Neuron (in vitro differentiated cells): ENCODE measurements around the gene PCGF5.
"Not testable (repeated sequence)": the region's sequence is repeated elsewhere in the genome, so short reads cannot be mapped to it uniquely, and the experiment has no call there.

ENCODE experiments used
- H2AFZ ChIP-seq: one replicate; pipeline ENCODE4 v1.6.1; 2013; ENCODE audit warnings: low read depth, mild to moderate bottlenecking, inconsistent platforms, low read length, moderate library complexity
- H3K27me3 ChIP-seq: one replicate; pipeline ENCODE4 v1.6.1; 2013; ENCODE audit warnings: low read length; ENCODE audit not compliant: insufficient read depth
- H3K36me3 ChIP-seq: one replicate; pipeline ENCODE4 v1.6.1; 2013; ENCODE audit warnings: low read length; ENCODE audit not compliant: insufficient read depth
- H3K4me1 ChIP-seq: one replicate; pipeline ENCODE4 v1.6.1; 2013; ENCODE audit warnings: low read length; ENCODE audit not compliant: insufficient read depth
- H3K4me3 ChIP-seq: 2 replicates; pipeline ENCODE4 v1.5.1; 2013; ENCODE audit warnings: mild to moderate bottlenecking, low read length, moderate library complexity
- H3K9me3 ChIP-seq: one replicate; pipeline ENCODE4 v1.6.1; 2013; ENCODE audit warnings: low read length

Gene PCGF5

DNA sequence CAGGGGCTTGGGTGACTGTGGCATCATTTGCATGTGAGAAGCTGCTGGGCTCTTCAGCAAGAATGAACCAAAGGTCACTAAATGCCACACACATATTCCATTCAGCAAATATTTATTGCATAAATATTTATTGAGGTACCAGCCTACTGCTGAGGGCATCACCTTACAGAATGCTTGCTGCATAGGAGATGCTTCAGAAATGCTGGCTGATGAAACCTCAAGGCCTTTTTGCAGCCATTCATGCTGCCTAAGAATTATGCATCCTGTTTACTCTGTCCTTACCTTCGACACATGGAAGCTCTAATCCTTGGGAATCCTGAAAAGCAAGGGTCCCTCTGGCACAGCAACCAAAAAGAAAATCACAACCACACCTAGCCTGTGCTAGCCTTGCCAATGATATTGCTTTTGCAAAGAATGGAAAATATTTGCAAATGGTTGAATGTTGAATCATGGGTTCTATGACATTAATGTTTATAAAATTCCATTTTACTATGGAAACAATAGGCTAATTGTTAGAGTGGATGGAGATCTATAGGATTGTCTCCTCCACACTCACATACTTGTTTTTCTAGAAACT, 79.6 kb downstream of the PCGF5 start:
- no peak overlapping the region for H3K4me3 ChIP-seq
- H3K36me3 ChIP-seq: no peaks in the 10 kb centered on the region
- no peak overlapping the region for H2AFZ ChIP-seq
- H3K9me3 ChIP-seq: peaks cover 1% of the 10 kb centered on the region
- no peaks in the 10 kb centered on the region for H3K27me3 ChIP-seq
- H3K4me1 ChIP-seq: peaks cover 4% of the 10 kb centered on the region

DNA sequence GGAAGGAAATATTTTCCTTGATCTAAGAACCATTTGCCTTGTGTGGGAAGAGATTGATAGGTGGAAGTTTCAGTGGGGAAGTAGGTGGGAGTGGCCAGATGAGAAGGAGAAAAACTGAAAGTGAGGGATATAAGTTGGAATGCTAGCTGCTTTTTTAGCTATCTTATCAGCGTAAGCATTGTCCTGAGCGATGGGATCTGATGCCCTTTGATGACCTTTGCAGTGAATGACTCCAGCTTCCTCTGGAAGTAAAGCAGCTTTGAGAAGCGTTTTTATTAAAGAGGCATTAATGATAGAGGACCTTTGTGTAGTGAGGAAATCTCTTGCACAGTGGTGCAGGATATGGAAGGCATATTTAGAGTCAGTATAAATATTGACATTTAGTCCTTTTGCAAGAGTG, 82.5 kb downstream of the PCGF5 start:
- H3K9me3 ChIP-seq, H3K4me3 ChIP-seq, H3K27me3 ChIP-seq, H3K36me3 ChIP-seq, H2AFZ ChIP-seq, H3K4me1 ChIP-seq: not testable (repeated sequence)

DNA sequence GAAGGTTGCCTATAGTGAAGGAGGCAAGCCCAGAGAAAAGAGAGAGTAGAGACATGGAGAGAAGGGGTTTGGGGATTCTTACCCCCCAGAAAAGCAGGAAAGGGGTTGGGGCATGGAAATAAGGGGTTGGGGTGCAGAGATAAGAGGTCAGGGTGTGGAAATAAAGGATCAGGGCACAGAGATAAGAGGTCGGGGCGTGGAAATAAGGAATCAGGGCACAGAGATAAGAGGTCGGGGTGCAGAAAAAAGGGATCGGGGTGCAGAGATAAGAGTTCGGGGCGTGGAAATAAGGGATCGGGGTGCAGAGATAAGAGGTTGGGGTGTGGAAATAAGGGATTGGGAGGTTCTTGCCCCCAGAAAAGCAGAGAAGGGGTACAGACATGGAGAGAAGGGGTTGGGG, 85.5 kb downstream of the PCGF5 start:
- H3K4me1 ChIP-seq, H2AFZ ChIP-seq: not testable (repeated sequence)

DNA sequence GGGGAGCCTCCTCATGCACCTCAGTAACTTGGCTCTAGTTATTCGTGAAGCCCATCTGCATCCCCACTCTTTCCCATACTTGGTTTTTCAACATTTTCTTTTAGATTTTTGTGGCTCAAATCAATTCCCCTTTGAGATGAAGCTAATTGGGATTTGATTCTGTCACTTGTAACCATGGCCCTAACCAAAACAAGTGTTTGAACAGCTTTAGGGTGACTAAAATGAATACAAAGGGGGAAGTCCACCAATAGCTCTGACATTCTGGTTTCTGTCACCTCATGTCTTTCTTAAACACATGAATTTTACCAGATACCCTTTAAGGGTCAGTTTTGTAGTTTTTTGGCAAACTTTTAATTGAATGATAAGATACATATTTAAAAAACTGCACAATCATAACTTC, 87.0 kb downstream of the PCGF5 start:
- no peaks in the 10 kb centered on the region for H3K36me3 ChIP-seq
- peaks cover 6% of the 10 kb centered on the region for H3K27me3 ChIP-seq
- H3K9me3 ChIP-seq: no peaks in the 10 kb centered on the region
- H2AFZ ChIP-seq: no peak overlapping the region
- no peak overlapping the region for H3K4me3 ChIP-seq
- H3K4me1 ChIP-seq: no peaks in the 10 kb centered on the region

More for the DNA sequence above, 85.5 kb downstream of the PCGF5 start:
- H3K9me3 ChIP-seq, H3K36me3 ChIP-seq, H3K27me3 ChIP-seq, H3K4me3 ChIP-seq: not testable (repeated sequence)

DNA sequence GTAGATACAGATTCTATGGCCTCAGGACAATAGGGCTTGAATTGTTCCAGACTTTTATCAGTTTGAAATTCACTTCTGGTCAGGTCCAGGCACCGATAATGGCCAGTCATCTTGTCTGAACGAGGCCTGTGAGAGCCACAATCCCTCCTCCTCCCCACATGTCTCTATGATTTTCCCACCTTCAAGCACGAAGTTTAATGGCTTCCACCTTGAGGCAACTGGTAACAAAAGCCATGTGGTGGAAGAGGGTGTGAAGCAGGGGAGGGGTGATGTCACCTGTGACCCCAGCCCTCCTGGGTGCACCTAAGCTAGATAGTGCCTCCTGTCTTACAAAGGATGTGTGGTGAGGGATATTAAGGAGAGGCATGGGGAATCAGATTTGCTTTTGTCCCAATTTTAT, 89.2 kb downstream of the PCGF5 start:
- H2AFZ ChIP-seq: no peak overlapping the region
- no peaks in the 10 kb centered on the region for H3K36me3 ChIP-seq
- H3K9me3 ChIP-seq: no peaks in the 10 kb centered on the region
- no peak overlapping the region for H3K4me3 ChIP-seq
- H3K27me3 ChIP-seq: peaks cover 6% of the 10 kb centered on the region
- H3K4me1 ChIP-seq: peaks cover 10% of the 10 kb centered on the region

DNA sequence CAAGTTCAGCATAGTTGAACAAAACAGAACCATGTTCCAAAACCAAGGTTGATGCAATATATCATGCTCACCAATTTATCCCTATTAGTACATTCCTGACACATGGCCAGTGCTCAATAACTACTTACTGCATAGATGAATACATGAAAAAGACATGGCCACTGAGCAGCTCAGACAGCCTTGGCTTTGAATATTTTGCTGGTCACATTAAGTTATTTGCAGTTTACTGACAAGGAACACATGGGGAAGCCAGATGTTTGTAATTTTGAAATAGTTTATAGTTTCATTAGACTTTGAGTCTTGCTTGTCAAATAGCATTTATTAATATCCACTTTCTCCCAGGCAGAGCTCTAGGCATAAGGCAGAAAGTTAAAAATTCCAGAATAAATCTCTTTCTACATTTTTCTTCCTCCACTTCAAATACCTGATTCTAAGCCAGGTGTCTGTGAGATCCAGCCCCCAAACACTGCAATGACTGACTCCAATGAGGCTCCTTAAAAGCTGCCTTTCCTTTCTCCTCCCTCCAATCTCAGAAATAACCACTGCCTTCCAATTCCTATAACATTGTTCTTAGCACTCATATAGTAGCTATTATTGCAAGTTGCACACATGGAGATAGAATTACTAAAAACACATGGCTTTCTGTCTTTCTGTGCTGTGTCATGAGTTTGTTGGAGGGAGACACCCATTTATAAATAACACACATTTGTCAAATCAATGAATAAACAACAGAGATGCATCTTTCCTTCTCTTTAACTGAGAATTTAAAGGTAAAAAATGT, 91.3 kb downstream of the PCGF5 start:
- Histone ChIP-seq H2AFZ (no peak overlapping the region), H3K4me3 (no peak overlapping the region), H3K27me3 (peaks cover 6% of the 10 kb centered on the region), H3K9me3 (no peaks in the 10 kb centered on the region), H3K36me3 (no peaks in the 10 kb centered on the region), H3K4me1 (peaks cover 10% of the 10 kb centered on the region)

DNA sequence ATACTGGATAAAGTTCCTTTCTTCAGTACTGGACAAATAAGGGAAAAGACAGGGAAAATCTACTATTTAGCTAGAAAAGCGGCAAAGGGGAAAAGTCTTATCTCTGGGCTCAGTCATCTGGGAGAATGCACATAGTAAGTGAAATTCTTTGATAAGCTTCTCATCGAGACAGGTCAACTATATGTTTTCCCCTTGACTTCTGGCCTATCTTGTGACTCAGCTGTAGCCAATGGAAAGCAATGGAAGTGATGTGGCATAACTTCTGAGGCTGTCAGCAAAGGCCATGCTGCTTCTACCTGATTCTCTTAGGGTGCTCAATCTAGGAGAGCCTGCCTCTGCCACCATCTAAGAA, 91.9 kb downstream of the PCGF5 start:
- no peaks in the 10 kb centered on the region for H3K9me3 ChIP-seq
- H2AFZ ChIP-seq: no peak overlapping the region
- H3K4me1 ChIP-seq: peaks cover 10% of the 10 kb centered on the region
- H3K27me3 ChIP-seq: peaks cover 6% of the 10 kb centered on the region
- no peak overlapping the region for H3K4me3 ChIP-seq
- H3K36me3 ChIP-seq: no peaks in the 10 kb centered on the region

DNA sequence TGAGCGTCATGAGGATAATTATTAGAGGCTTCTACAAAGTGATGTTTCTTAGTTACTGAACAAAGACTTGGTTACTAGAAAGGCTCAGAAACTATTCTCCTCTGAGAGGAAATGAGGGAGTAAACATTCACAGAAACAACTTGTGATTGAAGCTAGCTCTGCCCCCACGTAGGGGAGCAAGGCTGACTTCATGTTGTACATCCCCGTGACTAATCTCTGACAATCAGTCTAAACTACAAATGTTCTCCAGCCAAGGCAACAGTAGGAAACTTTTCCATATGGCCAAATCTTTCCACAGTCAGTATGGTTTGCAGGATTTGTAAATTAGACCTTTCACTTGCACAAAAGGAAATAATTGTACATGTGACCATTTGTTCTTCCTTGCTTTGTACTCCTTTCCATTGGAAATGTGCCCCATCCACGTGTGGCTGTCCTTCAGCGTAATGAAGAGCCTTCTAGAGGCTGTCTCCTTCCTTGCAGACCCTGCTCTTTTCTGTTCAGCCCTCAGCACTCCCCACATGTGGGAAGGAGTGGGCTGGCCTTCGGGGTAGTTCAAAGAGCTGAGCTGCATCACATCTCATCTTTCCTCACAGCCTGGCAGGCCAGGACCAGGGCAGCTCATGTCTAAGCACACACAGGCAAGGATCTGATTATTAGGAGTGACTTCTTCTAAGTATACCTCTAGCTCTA, 93.5 kb downstream of the PCGF5 start:
- H3K27me3 ChIP-seq: peaks cover 6% of the 10 kb centered on the region
- H3K4me3 ChIP-seq: no peak overlapping the region
- peaks cover 10% of the 10 kb centered on the region for H3K4me1 ChIP-seq
- H2AFZ ChIP-seq: no peak overlapping the region
- H3K9me3 ChIP-seq: no peaks in the 10 kb centered on the region
- H3K36me3 ChIP-seq: no peaks in the 10 kb centered on the region

DNA sequence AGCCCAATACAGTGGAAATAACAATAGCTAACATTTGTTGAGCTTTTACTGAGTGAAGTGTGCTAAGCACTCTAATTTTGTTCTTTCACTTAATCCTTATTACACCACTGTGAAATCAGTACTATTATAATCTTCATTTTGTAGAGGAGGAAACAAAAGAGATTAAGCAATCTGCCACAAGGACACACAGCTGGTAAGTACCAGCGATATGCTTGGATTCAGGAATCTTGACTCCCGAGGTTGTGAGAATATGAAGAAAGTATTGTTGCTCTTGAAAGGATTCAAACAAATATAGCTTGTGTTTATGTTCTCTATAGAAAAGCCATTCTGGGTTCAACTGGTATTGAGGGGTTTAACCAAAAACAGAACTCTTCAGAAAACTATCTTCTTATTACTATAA, 96.0 kb downstream of the PCGF5 start:
- H2AFZ ChIP-seq: no peak overlapping the region
- no peak overlapping the region for H3K4me3 ChIP-seq
- H3K4me1 ChIP-seq: peaks cover 10% of the 10 kb centered on the region
- H3K36me3 ChIP-seq: no peaks in the 10 kb centered on the region
- no peaks in the 10 kb centered on the region for H3K27me3 ChIP-seq
- no peaks in the 10 kb centered on the region for H3K9me3 ChIP-seq

DNA sequence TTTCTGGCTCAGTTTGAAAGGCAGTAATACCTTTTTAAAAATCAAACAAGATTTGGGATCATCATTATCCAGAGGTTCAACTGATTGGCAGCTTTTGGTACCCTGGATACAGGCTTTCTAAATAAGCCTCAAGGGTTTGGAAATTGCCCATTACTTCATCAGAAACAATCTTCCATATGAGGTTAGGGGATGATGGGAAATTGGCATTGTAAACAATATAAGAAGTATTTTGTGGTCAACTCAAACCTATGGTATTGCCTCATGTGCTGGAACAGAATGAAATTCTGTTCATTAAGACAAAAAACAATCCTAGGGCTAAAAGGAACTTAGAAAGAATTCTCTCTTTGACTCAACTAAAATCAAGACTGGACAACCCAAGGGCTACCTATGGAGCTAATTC, 97.1 kb downstream of the PCGF5 start:
- Histone ChIP-seq H3K27me3 (no peaks in the 10 kb centered on the region), H3K4me3 (no peak overlapping the region), H3K4me1 (peaks cover 10% of the 10 kb centered on the region), H3K9me3 (no peaks in the 10 kb centered on the region), H3K36me3 (no peaks in the 10 kb centered on the region), H2AFZ (no peak overlapping the region)

DNA sequence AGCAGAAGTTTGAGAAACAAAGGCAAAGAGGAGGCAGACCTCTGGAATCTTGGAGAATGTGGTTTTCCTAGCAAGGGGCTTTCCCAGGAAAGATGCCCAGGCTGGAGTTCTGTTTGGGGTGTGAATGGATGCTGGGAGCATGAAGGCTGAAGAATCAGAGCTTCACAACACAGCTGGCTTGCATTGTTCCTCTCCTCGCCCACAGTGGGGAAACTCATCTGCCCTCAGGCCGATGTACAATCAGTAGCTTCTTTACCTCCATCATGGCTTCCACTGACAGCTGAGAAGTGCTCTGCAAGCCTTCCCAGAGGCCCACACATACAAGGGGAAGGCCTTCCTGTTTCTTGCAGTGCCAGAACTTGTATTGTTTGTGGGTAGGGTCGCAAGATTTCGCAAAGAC, 98.9 kb downstream of the PCGF5 start:
- Histone ChIP-seq H3K4me3 (no peak overlapping the region), H3K4me1 (peaks cover under 1% of the 10 kb centered on the region), H3K27me3 (no peaks in the 10 kb centered on the region), H3K36me3 (no peaks in the 10 kb centered on the region), H2AFZ (no peak overlapping the region), H3K9me3 (no peaks in the 10 kb centered on the region)

DNA sequence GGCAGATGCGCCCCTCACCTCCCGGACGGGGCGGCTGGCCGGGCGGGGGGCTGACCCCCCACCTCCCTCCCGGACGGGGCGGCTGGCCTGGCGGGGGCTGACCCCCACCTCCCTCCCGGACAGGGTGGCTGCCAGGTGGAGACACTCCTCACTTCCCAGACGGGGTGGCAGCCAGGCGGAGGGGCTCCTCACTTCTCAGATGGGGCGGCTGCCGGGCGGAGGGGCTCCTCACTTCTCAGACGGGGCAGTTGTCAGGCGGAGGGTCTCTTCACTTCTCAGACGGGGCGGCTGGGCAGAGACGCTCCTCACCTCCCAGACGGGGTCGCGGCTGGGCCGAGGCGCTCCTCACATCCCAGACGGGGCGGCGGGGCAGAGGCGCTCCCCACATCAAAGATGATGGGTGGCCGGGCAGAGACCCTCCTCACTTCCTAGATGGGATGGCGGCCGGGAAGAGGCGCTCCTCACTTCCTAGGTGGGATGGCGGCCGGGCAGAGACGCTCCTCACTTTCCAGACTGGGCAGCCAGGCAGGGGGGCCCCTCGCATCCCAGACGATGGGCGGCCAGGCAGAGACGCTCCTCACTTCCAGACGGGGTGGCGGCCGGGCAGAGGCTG, 102.9 kb downstream of the PCGF5 start:
- H3K4me1 ChIP-seq, H2AFZ ChIP-seq, H3K4me3 ChIP-seq, H3K36me3 ChIP-seq, H3K9me3 ChIP-seq, H3K27me3 ChIP-seq: not testable (repeated sequence)

DNA sequence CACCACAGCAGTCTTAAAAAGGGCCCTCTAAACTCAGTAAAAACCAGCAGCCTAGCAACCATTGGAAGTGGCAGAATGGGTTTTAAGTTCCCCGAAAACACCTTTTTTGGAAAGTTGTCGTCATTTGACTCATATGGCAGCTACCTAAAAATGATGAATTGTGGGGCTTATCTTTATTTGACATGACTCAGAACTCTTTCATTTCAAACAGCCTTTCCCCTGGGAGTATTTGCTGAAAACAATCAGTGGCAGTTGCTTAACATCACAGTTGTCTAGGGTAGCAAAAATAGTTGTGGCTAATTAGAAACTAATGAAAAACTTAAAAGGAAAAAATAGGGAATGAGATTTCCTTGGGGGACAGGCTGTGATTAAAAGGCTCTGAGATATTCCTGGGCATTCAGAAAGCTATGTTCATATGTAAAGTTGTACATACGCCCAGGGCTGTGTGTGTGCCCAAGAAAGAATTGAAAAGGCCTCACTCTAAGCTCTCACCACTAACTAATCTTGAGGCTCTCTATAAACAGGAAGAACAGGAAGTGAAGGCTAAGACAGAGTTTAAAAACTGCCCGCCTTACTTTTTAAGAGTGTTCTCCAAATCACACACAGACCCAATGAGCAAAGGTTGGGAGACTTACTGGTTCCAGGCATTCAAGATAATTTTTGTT, 108.0 kb downstream of the PCGF5 start:
- H3K4me3 ChIP-seq: no peak overlapping the region
- H3K4me1 ChIP-seq: no peaks in the 10 kb centered on the region
- H3K27me3 ChIP-seq: no peaks in the 10 kb centered on the region
- no peaks in the 10 kb centered on the region for H3K36me3 ChIP-seq
- no peak overlapping the region for H2AFZ ChIP-seq
- peaks cover 3% of the 10 kb centered on the region for H3K9me3 ChIP-seq
